AG04450 (cell line): ENCODE measurements around the gene OXCT1. TPM values are rescaled to one million over a fixed set of nuclear protein-coding genes. Genes with fewer than 3 reads are reported as not detected.
A peak's percentile ranks its signal among the peaks of the same experiment; 100 is the strongest.

Source experiments
- CTCF ChIA-PET: fragments of 300-600, 350-600 bp; formaldehyde crosslinking; extraction: SDS; loops from one replicate; lab custom pipeline; 2022; ENCODE audit warnings: antibody characterized with exemption, inconsistent platforms; lab: Charles Lee
- POLR2A ChIA-PET: fragments of 350-600 bp; formaldehyde crosslinking; extraction: SDS; loops from one replicate; lab custom pipeline; 2021; ENCODE audit warnings: antibody characterized with exemption, inconsistent platforms; lab: Yijun Ruan, JAX
- DNase-seq: peaks from one replicate; pipeline ENCODE4 v3.0.0-alpha.2; 2011; ENCODE audit warnings: low read depth, low spot score
- H3K27ac ChIP-seq: one replicate; pipeline ENCODE4 v1.5.1; 2012; ENCODE audit warnings: low read depth, low read length, control low read depth
- H3K27me3 ChIP-seq: one replicate; pipeline ENCODE4 v1.6.0; 2012; ENCODE audit warnings: low read length; ENCODE audit not compliant: control insufficient read depth, insufficient read depth
- H3K4me3 ChIP-seq: 2 replicates; pipeline ENCODE4 v1.5.1; 2011; ENCODE audit warnings: mild to moderate bottlenecking, low read depth, low read length, control low read depth
- H3K9me3 ChIP-seq: 2 replicates; pipeline ENCODE4 v1.5.1; 2012; ENCODE audit warnings: low read length; ENCODE audit not compliant: control insufficient read depth, insufficient read depth
- polyA minus RNA-seq: library from RNA; depleted of rRNA, polyadenylated mRNA; stranded (reverse); fragments of >200 nt; gene quantifications from 2 replicates; pipeline ENCODE4 v1.2.3, GENCODE V29; 2011; rRNA and poly(A)+ RNA removed
- polyA plus RNA-seq: library from polyadenylated mRNA; depleted of rRNA; stranded (reverse); fragments of >200 nt; gene quantifications from 2 replicates; pipeline ENCODE4 v1.2.3, GENCODE V29; 2011; rRNA removed
- TF ChIP-seq, protein P1 (sequence below): IDR thresholded peaks from 2 replicates; pipeline ENCODE4 v1.5.1; 2011; ENCODE audit warnings: low read depth, low read length, control low read depth, inconsistent platforms

OXCT1 gene
- polyA plus RNA-seq (21.3 and 31.7 TPM in 2 replicates), polyA minus RNA-seq (12.6 and 21.8 TPM in 2 replicates)

DNA sequence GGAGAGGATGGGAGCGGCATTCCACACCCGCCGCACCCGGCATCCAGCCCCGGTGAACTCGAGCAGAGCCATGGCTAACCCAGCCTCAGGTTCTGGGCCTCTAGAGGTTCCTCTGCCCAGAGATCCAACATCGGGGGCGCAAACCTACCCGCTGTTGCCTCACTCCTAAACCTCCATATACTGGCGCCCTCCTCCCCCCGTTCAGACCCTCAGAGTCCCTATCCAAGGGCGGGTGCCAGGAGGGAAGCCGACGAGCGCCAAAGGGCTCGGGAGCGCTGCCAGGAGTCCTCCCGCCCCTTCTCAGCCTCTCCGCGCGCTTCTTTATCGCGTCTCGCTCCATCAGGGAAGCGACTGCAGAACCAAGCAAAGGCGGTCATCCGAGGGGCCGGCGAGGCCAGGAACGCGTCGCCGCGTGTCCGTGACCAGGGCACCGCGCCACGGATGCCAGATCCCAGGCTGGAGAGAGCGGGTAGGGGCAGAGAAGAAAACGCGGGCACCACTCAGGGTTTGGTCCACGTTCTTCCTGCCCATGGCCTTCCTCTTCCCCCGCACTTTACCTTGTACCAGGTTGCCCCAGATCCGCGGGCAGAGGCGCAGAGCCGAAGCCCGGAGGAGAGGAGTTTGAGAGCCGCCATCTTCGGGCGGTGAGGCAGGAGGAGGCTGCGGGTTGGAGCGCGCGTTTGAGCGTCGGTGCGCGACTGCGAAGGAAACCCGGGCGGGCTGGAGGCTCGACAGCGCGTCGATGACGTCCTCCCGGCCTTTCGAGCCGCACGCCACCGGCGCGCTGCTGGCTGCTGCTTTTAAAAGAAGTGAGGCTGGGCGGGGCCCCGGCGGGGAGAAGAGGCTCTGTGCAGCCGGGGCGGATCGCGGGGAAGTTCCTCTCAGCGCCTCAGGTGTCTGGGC, at the start of gene OXCT1:
OXCT1 (minus strand) TSS at position 702 of the 903 bp plus-strand sequence; CDS start at position 635, 67 bp downstream.
- no peaks in the 10 kb centered on the region for H3K27me3 ChIP-seq
- H3K27ac ChIP-seq, result peak within 1 kb of the TSS; percentile 62
- CTCF ChIA-PET, result interaction anchor here (1.5 to 2.6 kb wide), 2 partner anchors 11 to 14 kb away, joined by 7 to 11 read pairs; no protein-coding TSS in a partner anchor
- peak within 1 kb of the TSS; percentile 83 for H3K4me3 ChIP-seq
- DNase-seq, result peak; percentile 56
- TF ChIP-seq, protein P1, sequence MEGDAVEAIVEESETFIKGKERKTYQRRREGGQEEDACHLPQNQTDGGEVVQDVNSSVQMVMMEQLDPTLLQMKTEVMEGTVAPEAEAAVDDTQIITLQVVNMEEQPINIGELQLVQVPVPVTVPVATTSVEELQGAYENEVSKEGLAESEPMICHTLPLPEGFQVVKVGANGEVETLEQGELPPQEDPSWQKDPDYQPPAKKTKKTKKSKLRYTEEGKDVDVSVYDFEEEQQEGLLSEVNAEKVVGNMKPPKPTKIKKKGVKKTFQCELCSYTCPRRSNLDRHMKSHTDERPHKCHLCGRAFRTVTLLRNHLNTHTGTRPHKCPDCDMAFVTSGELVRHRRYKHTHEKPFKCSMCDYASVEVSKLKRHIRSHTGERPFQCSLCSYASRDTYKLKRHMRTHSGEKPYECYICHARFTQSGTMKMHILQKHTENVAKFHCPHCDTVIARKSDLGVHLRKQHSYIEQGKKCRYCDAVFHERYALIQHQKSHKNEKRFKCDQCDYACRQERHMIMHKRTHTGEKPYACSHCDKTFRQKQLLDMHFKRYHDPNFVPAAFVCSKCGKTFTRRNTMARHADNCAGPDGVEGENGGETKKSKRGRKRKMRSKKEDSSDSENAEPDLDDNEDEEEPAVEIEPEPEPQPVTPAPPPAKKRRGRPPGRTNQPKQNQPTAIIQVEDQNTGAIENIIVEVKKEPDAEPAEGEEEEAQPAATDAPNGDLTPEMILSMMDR, result no peak
- H3K9me3 ChIP-seq, result peaks cover 4% of the 10 kb centered on the region; the same call in 1 of the 2 replicates
- POLR2A ChIA-PET, result interaction anchor here (1.7 kb wide), 1 partner anchor 34 kb away, joined by 6 read pairs; the partner anchor contains the start of gene RIMOC1

DNA sequence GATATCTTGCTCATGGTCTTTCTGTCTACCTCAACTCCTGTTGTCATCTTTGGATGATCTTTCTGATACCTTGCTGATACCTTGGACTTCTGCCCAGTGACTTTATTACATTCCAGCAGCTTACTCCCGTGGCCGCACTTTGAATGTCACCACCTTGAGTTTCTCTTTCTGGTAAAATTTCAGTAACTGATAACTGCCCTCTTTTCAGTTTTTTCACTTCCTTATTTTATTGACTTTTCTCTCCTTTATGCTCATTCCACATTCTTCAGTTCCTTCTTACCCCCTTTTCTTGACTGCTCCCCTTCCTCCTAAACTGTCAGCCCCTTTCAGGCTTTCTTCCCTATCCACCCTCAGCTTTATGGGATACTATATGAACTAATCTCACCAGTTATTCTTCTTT, 47.9 kb upstream of the OXCT1 start:
- H3K27ac ChIP-seq, result no peak overlapping the region

DNA sequence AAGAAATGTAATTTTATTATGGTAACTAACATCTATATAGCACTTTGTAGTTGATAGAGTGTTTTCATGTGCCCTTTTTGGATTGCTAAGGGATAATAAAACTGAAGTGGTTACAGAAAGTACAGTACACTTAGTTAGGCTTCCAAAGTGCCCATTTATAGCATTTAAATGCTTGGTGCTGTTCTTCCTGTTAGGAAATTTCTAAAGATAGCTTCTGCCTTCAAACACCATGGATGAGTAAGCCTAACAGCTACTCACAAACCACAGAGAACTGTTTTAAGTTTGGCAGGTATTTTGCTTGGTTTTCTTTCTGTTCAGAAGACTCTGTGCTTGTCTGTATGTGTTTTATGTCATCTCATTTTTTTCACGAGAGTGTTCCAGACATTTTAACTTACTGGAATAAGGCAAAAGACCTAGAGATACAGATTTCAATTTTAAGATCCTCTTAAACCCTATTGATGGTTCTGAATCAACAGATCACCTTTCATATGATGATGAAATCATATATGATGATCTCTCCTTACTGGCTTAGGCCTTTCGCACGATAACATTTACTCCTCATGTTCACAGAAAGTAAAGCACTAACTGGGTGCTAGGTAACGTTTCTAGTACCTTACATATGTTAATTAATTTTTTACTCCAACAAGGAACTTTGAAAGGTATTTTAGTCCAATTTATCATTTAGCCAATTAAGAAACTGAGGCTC, 38.3 kb upstream of the OXCT1 start:
- ChIA-PET CTCF (interaction anchor here (2.5 kb wide), 1 partner anchor 52 kb away, joined by 13 read pairs; no protein-coding TSS in a partner anchor), POLR2A (no interaction called here)
- Histone ChIP-seq H3K9me3 (no peaks in the 10 kb centered on the region; the same call in 1 of the 2 replicates), H3K27ac (no peak overlapping the region), H3K27me3 (no peaks in the 10 kb centered on the region), H3K4me3 (no peak overlapping the region)
- DNase-seq, result peak; percentile 29
- TF ChIP-seq, protein P1, result no peak

More for the DNA sequence above, 47.9 kb upstream of the OXCT1 start:
- TF ChIP-seq, protein P1, result no peak
- DNase-seq, result no peak
- Histone ChIP-seq H3K4me3 (no peak overlapping the region), H3K27me3 (no peaks in the 10 kb centered on the region), H3K9me3 (no peaks in the 10 kb centered on the region)
- ChIA-PET POLR2A (no interaction called here), CTCF (no interaction called here)

DNA sequence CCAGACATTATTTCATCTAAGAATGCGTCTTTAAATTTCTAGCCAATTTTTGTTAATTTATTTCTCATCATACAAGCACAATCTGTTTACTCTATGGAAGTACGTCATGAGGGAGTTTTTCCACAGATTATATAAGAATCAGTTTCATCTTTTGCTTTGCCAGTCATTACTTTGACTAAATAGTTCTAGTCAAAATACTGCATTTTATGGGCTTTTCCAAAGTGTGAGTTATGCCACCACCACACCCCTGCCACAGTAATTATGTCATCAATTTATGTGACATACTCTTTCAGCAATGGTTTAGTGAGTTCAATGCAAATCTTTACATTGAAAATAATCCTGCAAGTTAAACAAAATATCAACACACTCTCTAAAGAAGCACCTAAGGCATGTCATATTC, 35.9 kb upstream of the OXCT1 start:
- no peaks in the 10 kb centered on the region for H3K27me3 ChIP-seq
- CTCF ChIA-PET, result interaction anchor here (1.2 kb wide), 1 partner anchor 50 kb away, joined by 5 read pairs; no protein-coding TSS in a partner anchor
- no peak for DNase-seq
- H3K9me3 ChIP-seq, result no peaks in the 10 kb centered on the region; the same call in 1 of the 2 replicates
- POLR2A ChIA-PET, result no interaction called here
- no peak overlapping the region for H3K4me3 ChIP-seq
- no peak overlapping the region for H3K27ac ChIP-seq
- TF ChIP-seq, protein P1, result no peak
